Small intestine (tissue), 7 donors: ENCODE data around the gene NDC1. TPM values are rescaled to one million over a fixed set of nuclear protein-coding genes. Genes with fewer than 3 reads are reported as not detected.
"Not testable (repeated sequence)": the region's sequence is repeated elsewhere in the genome, so short reads cannot be mapped to it uniquely, and the experiment has no call there.

ENCODE experiments used
- DNase-seq, 2 donors: peaks; one replicate each; pipeline versions ENCODE4 v3.0.0 to v3.0.0-alpha.2; 2013
- FAIRE-seq: peaks from 2 replicates; lab custom pipeline; 2012; peaks lifted over from hg19 to GRCh38; lab: Jason Lieb, UNC
- H3K27ac ChIP-seq, 3 donors: one replicate each; pipeline ENCODE4 v1.5.1; 2013; ENCODE audit warnings: low read length in 2 of 3, mild to moderate bottlenecking in 2 of 3, control low read depth in 1 of 3, inconsistent platforms in 1 of 3, low read depth in 1 of 3, moderate library complexity in 1 of 3
- H3K27me3 ChIP-seq, 3 donors: one replicate each; pipeline ENCODE4 v1.6.1; 2013; ENCODE audit warnings: low read length in 3 of 3, inconsistent platforms in 1 of 3; ENCODE audit not compliant: control insufficient read depth in 3 of 3, insufficient read depth in 3 of 3
- H3K36me3 ChIP-seq, 3 donors: one replicate each; pipeline ENCODE4 v1.6.1; 2013; ENCODE audit warnings: low read length in 3 of 3, inconsistent platforms in 1 of 3, low read depth in 1 of 3, mild to moderate bottlenecking in 1 of 3, moderate library complexity in 1 of 3; ENCODE audit not compliant: control insufficient read depth in 3 of 3, insufficient read depth in 2 of 3
- H3K4me1 ChIP-seq, 3 donors: one replicate each; pipeline ENCODE4 v1.6.1; 2013; ENCODE audit warnings: low read length in 2 of 3, inconsistent platforms in 1 of 3, low read depth in 1 of 3, mild to moderate bottlenecking in 1 of 3, moderate library complexity in 1 of 3; ENCODE audit not compliant: control insufficient read depth in 3 of 3, insufficient read depth in 2 of 3
- H3K4me3 ChIP-seq, 3 donors: one replicate each; pipeline ENCODE4 v1.5.1; 2013; ENCODE audit warnings: low read length in 3 of 3, control low read depth in 1 of 3, inconsistent platforms in 1 of 3, low read depth in 1 of 3, mild to moderate bottlenecking in 1 of 3, moderate library complexity in 1 of 3
- H3K9me3 ChIP-seq, 2 donors: one replicate each; pipeline ENCODE4 v1.6.1; 2013; ENCODE audit warnings: low read depth in 1 of 2, low read length in 1 of 2; ENCODE audit not compliant: control insufficient read depth in 2 of 2, insufficient read depth in 1 of 2
- WGBS, 3 donors: extraction: QIAGEN DNeasy Blood & Tissue Kit; methylation state at CpG; one replicate each; pipeline ENCODE4 v1.1.7; 2013; 5-methylcytosine and 5-hydroxymethylcytosine counted together
- polyA plus RNA-seq, 4 donors: library from polyadenylated mRNA; stranded (reverse) in 3 of 4; unstranded in 1 of 4; fragments of 200-250 nt in 3 of 4; fragments of 120-200 nt in 1 of 4; gene quantifications; one replicate each; pipeline versions ENCODE4 v1.2.1 to v1.2.3, GENCODE V29; 2013
- donor health status: healthy with polysubstance abuse.
- donor health status: control.
- donor health status: control.
- donor health status: Bipolar disorder and iron deficiency.
- donor health status: healthy.

The NDC1 gene
- polyA plus RNA-seq, 4 donors: 1.1 to 20.2 (median 9.2) TPM

DNA sequence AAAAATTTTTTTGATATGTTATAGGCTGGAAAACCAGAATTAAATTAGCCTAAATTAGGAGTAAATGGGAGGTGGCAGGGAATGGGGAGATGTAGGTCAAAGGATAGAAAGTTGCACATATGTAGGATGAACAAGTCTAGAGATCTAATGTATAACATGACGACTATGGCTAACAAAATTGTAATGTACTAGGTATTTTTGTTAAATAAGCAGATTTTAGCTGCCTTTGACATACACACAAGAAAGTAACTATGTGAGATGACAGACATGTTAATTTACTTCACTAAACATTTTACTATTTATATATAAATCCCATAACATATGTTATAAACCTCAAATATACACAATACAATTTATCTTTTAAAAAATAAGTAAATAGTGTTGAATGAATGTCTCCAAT lies 68.9 kb downstream of the NDC1 start:
- no peak overlapping the region for H3K27ac ChIP-seq
- H3K27me3 ChIP-seq: no peaks in the 10 kb centered on the region
- no peak overlapping the region for H3K4me3 ChIP-seq
- peaks cover 0 to 14% (median 2%) of the 10 kb centered on the region in 3 donors for H3K36me3 ChIP-seq
- no peak for DNase-seq
- no peak for FAIRE-seq
- no peaks in the 10 kb centered on the region for H3K9me3 ChIP-seq
- no peaks in the 10 kb centered on the region for H3K4me1 ChIP-seq
- 86 to 100% (median 100%) methylated on average over 1 of the region's 1 CpG for WGBS, 3 donors

DNA sequence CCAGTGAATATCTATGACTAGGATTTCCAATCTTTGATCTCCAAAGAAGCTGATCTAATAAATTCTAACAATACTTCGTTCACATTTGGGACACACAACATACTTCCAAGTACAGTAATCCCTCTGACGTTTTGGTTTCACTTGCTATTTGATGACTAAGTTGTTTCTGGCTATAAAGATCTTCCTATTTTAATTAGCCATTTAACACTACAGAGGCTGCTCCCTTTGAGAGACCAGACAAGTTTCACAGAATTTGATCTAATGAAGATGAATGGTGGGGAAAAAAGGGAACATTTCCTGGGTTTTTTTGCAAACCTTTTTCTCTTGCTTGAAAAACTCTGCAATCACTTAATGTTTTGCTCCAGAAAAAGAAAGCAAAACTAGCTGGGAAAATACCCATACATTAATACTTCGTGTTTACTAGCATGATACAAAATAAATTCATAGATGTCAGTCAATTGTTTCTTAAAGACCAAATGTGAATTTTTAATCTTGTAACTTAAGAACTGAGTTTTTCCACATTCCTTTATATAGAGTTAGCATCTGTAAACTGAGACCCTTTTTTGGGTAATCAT lies 71.2 kb downstream of the NDC1 start:
- Histone ChIP-seq H3K4me3 (peak overlapping the region in 1 of 3 donors; percentile 23), H3K9me3 (no peaks in the 10 kb centered on the region), H3K27me3 (no peaks in the 10 kb centered on the region), H3K4me1 (no peaks in the 10 kb centered on the region), H3K36me3 (peaks cover 0 to 10% (median 0%) of the 10 kb centered on the region in 3 donors), H3K27ac (no peak overlapping the region)
- DNase-seq (peak in 1 of 2 donors; percentile 29), FAIRE-seq (no peak)
- 11 to 12% (median 12%) methylated on average over 3 of the region's 3 CpGs for WGBS, 3 donors

DNA sequence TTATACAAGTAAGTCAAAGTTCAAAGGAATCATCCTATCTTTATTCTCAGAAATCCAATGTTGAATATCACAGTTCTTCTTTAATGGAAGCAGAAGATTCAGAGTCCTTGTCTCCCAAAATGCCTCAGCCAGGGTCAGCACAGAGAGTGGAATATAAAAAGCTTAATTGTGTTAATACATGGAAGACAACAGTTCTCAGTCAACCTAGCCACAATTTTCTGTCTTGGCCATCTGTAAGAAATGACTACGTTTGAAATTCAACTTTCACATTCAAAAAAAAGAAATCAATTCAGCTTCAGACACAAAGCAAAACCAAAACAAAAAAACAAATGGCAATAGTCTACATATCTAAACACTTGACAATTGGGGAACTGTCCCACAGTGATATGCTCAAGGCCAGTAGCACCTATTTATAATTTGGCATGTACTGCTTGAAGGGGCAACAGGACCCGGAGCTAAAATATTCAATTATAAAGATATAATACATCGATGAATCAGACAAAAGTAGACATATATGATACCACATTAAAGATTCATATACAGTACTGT lies 71.8 kb downstream of the NDC1 start:
- Histone ChIP-seq H3K4me3 (peak overlapping the region in 1 of 3 donors; percentile 23), H3K4me1 (no peaks in the 10 kb centered on the region), H3K27me3 (no peaks in the 10 kb centered on the region), H3K9me3 (no peaks in the 10 kb centered on the region), H3K36me3 (peaks cover 0 to 10% (median 0%) of the 10 kb centered on the region in 3 donors), H3K27ac (no peak overlapping the region)
- 74 to 85% (median 83%) methylated on average over 3 of the region's 3 CpGs for WGBS, 3 donors
- no peak for DNase-seq
- no peak for FAIRE-seq

DNA sequence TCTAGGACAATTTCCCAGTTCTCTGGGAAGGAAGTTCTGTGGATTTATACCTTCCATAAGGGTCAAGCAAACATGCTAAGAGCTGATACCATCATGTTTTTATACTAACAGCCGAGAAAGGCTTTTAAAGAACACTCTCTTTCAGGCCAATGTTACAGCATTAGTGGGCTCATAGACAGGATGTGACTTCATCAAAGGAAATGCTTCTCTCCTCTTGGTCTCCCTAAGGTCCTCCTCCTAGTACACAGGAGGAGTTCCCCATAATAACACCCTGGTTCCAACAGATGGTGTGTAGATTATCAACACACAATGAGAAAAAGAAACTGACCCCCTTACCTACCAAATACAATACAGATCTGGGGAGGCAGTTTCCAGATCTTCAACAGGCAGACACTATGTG lies 72.4 kb downstream of the NDC1 start:
- Histone ChIP-seq H3K4me1 (no peaks in the 10 kb centered on the region), H3K27me3 (no peaks in the 10 kb centered on the region), H3K27ac (peak overlapping the region in 1 of 3 donors; percentile 32), H3K9me3 (no peaks in the 10 kb centered on the region), H3K4me3 (no peak overlapping the region), H3K36me3 (peaks cover 0 to 8% (median 0%) of the 10 kb centered on the region in 3 donors)
- DNase-seq (peak in 1 of 2 donors; percentile 4), FAIRE-seq (no peak)
- 63 to 85% (median 74%) methylated on average over 1 of the region's 1 CpG for WGBS, 3 donors

DNA sequence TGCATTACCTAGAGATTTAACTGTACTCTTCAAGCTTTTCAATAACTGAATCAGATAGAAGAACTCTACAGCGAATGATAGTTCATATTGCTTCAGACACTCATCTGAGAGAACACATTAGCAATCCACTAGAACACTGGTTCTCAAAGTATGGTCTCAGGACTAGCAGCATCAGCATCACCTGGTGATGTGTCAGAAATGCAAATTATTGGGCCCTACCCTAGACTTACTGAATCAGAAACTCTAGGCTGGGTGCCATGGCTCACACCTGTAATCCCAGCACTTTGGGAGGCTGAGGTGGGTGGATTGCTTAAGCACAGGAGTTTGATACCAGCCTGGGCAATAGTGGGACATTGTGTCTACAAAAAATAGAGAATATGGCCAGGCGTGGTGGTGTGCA lies 74.2 kb downstream of the NDC1 start:
- Histone ChIP-seq H3K27me3 (no peaks in the 10 kb centered on the region), H3K4me1 (no peaks in the 10 kb centered on the region), H3K27ac (no peak overlapping the region), H3K4me3 (no peak overlapping the region), H3K36me3 (peaks cover 0 to 1% (median 0%) of the 10 kb centered on the region in 3 donors), H3K9me3 (peaks cover 0 to 3% of the 10 kb centered on the region in 2 donors)
- FAIRE-seq (no peak), DNase-seq (no peak)
- WGBS, 3 donors: 95 to 98% (median 96%) methylated on average over 2 of the region's 2 CpGs

DNA sequence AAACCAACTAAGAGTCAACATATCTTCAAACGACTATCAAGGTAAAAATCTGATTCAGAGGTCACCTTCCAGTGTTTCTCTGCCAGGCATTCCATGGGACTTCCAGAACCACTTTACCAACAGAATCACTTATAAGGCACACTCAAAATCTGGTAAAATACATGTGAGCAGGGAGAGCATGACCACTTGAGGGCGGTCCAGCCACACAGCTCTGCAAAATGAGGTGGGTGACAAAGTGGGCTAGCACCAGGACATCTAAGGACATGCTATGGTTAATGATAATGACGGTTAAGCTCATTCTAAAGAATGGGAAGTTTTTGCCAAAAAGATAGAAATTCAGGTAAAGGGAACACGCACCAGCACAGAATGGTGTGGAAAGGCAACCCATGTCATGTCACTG lies 74.6 kb downstream of the NDC1 start:
- FAIRE-seq (no peak), DNase-seq (no peak)

DNA sequence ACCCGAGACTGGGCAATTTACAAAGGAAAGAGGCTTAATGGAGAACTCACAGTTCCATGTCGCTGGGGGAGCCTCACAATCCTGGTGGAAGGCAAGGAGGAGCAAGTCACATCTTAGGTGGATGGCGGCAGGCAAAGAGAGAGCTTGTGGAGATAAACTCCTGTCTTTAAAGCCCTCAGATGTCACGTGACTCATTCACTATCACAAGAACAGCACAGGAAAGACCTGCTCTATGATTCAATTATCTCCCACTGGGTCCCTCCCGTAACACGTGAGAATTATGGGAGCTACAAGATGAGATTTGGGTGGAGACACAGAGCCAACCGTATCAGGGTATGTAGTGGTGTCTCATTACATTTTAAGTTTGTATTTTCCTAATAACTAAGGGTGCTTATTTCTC lies 77.6 kb downstream of the NDC1 start:
- not testable (repeated sequence) for H3K4me3 ChIP-seq, DNase-seq, H3K4me1 ChIP-seq, H3K27me3 ChIP-seq, H3K27ac ChIP-seq, H3K36me3 ChIP-seq, FAIRE-seq, H3K9me3 ChIP-seq
- WGBS, 3 donors: 78 to 85% (median 80%) methylated on average over 7 of the region's 7 CpGs

More for the DNA sequence above, 74.6 kb downstream of the NDC1 start:
- H3K36me3 ChIP-seq: no peaks in the 10 kb centered on the region
- 93 to 96% (median 95%) methylated on average over 4 of the region's 4 CpGs for WGBS, 3 donors
- no peaks in the 10 kb centered on the region for H3K27me3 ChIP-seq
- no peak overlapping the region for H3K27ac ChIP-seq
- H3K4me1 ChIP-seq: no peaks in the 10 kb centered on the region
- no peak overlapping the region for H3K4me3 ChIP-seq
- H3K9me3 ChIP-seq: peaks cover 0 to 3% of the 10 kb centered on the region in 2 donors

DNA sequence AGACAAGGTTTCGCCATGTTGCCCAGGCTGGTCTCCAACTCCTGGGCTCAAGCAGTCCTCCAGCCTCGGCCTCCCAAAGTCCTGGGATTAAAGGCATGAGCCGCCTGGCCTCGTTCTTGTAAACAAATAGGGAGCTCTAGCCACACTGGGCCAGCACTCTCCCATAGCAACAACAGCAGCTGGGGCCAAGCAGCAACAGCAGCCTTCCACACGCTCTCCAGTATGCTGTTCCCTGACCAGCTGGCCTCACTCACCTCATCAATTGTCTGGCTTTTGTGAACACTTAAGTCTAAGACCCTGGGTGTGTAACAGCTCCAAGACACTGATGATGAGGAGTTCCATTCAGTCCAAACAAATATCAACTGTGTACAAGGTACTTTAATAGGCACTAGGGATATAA lies 82.2 kb downstream of the NDC1 start:
- Histone ChIP-seq H3K27ac (no peak overlapping the region), H3K36me3 (no peaks in the 10 kb centered on the region), H3K4me1 (no peaks in the 10 kb centered on the region), H3K4me3 (no peak overlapping the region), H3K9me3 (peaks cover 0 to 3% of the 10 kb centered on the region in 2 donors), H3K27me3 (no peaks in the 10 kb centered on the region)
- FAIRE-seq (no peak), DNase-seq (no peak)
- 73 to 88% (median 80%) methylated on average over 5 of the region's 5 CpGs for WGBS, 3 donors
